RWPE2 (cell line): ENCODE measurements around the gene SOX6.
"Not testable (repeated sequence)": the region's sequence is repeated elsewhere in the genome, so short reads cannot be mapped to it uniquely, and the experiment has no call there.

Source experiments
- ATAC-seq: fragments of 200-7000 bp; cut with Tn5 transposase; 3 replicates; pipeline ENCODE4 v1.9.1; 2021; ENCODE audit warnings: low read depth
- DNase-seq: peaks from one replicate; pipeline ENCODE4 v3.0.0-alpha.2; 2020; ENCODE audit warnings: low spot score
- H3K27ac ChIP-seq: fragments of 450-650 bp; 2 replicates; pipeline ENCODE4 v1.5.1; 2017; ENCODE audit warnings: mild to moderate bottlenecking; ENCODE audit not compliant: poor library complexity, severe bottlenecking
- H3K27me3 ChIP-seq: fragments of 250-450 bp; sonication (Bioruptor Pico); 2 replicates; pipeline ENCODE4 v1.5.1; 2021; ENCODE audit warnings: mild to moderate bottlenecking, moderate library complexity; ENCODE audit not compliant: insufficient read depth, poor library complexity, severe bottlenecking
- H3K36me3 ChIP-seq: fragments of 250-450 bp; sonication (Bioruptor Pico); 2 replicates; pipeline ENCODE4 v1.5.1; 2020; ENCODE audit warnings: low read depth, mild to moderate bottlenecking, moderate library complexity
- H3K4me1 ChIP-seq: fragments of 250-450 bp; sonication (Bioruptor Pico); 2 replicates; pipeline ENCODE4 v1.5.1; 2021; ENCODE audit warnings: mild to moderate bottlenecking, moderate library complexity; ENCODE audit not compliant: insufficient read depth, poor library complexity, severe bottlenecking
- H3K4me3 ChIP-seq: fragments of 250-450 bp; sonication (Bioruptor Pico); 2 replicates; pipeline ENCODE4 v1.5.1; 2021; ENCODE audit warnings: mild to moderate bottlenecking, moderate library complexity; ENCODE audit not compliant: severe bottlenecking
- H3K9me3 ChIP-seq: fragments of 250-450 bp; sonication (Bioruptor Pico); 2 replicates; pipeline ENCODE4 v1.5.1; 2021; ENCODE audit warnings: mild to moderate bottlenecking, moderate library complexity; ENCODE audit not compliant: severe bottlenecking
- TF ChIP-seq, protein P1 (sequence below): fragments of 450-650 bp; IDR thresholded peaks from one replicate; pipeline ENCODE4 v1.5.1; 2017; ENCODE audit warnings: mild to moderate bottlenecking, moderate library complexity; ENCODE audit not compliant: poor library complexity, severe bottlenecking

Gene SOX6

DNA sequence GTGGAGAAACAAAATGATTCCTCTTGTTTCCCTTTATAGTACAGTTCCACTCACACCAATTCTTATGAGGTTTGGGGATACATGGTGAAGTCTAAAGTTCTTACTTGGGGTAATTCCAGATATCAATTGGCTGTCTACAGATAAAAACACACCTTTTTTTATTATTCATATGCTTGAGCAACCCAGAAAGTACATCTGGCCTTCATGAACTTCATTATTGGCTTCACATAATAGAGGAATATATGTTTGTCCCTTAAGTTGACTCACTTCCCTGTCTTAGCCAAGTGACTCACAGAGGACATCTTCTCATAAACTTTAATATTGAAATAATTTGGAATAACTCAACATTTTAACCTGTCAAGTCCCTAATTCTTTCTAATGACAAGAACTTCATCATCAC is 36.3 kb upstream of the SOX6 start:
- ATAC-seq: no peak

DNA sequence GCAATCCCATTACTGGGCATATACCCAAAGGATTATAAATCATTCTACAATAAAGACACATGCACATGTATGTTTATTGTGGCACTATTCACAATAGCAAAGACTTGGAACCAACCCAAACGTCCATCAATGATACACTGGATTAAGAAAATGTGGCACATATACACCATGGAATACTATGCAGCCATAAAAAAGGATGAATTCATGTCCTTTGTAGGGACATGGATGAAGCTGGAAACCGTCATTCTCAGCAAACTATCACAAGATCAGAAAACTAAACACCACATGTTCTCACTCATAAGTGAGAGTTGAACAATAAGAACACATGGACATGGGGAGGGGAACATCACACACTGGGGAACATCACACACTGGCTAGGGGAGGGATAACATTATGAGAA is 34.5 kb upstream of the SOX6 start:
- not testable (repeated sequence) for H3K27ac ChIP-seq, H3K36me3 ChIP-seq, H3K27me3 ChIP-seq, DNase-seq, H3K4me1 ChIP-seq, H3K4me3 ChIP-seq, ATAC-seq, H3K9me3 ChIP-seq

More for the DNA sequence above, 36.3 kb upstream of the SOX6 start:
- Histone ChIP-seq H3K27me3 (no peaks in the 10 kb centered on the region), H3K4me3 (no peak overlapping the region), H3K4me1 (no peaks in the 10 kb centered on the region), H3K36me3 (no peaks in the 10 kb centered on the region), H3K9me3 (no peaks in the 10 kb centered on the region), H3K27ac (no peak overlapping the region)
- TF ChIP-seq, protein P1, sequence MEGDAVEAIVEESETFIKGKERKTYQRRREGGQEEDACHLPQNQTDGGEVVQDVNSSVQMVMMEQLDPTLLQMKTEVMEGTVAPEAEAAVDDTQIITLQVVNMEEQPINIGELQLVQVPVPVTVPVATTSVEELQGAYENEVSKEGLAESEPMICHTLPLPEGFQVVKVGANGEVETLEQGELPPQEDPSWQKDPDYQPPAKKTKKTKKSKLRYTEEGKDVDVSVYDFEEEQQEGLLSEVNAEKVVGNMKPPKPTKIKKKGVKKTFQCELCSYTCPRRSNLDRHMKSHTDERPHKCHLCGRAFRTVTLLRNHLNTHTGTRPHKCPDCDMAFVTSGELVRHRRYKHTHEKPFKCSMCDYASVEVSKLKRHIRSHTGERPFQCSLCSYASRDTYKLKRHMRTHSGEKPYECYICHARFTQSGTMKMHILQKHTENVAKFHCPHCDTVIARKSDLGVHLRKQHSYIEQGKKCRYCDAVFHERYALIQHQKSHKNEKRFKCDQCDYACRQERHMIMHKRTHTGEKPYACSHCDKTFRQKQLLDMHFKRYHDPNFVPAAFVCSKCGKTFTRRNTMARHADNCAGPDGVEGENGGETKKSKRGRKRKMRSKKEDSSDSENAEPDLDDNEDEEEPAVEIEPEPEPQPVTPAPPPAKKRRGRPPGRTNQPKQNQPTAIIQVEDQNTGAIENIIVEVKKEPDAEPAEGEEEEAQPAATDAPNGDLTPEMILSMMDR: no peak
- DNase-seq: no peak

DNA sequence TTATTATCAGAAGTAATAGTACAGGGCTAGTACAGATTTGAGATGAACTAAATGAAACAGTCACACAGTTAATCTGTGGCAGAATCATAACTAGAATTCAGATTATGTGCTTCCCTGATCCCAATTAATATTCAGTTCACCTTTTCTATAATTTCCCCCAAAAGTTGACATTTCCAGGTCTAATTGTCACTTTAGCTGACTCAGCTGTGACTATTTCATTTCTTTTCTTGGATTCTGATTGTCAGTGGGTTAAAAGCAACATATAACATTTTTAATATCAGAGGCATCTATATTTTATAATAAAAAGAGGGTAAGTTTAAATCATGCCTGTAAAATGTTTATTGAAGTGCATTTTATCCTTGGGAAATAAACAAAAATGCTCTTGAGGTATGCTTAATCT is 28.8 kb upstream of the SOX6 start:
- Histone ChIP-seq H3K36me3 (no peaks in the 10 kb centered on the region), H3K27me3 (no peaks in the 10 kb centered on the region), H3K4me1 (no peaks in the 10 kb centered on the region), H3K4me3 (no peak overlapping the region), H3K9me3 (no peaks in the 10 kb centered on the region), H3K27ac (no peak overlapping the region)
- no peak for DNase-seq
- no peak for ATAC-seq
- TF ChIP-seq, protein P1: no peak

DNA sequence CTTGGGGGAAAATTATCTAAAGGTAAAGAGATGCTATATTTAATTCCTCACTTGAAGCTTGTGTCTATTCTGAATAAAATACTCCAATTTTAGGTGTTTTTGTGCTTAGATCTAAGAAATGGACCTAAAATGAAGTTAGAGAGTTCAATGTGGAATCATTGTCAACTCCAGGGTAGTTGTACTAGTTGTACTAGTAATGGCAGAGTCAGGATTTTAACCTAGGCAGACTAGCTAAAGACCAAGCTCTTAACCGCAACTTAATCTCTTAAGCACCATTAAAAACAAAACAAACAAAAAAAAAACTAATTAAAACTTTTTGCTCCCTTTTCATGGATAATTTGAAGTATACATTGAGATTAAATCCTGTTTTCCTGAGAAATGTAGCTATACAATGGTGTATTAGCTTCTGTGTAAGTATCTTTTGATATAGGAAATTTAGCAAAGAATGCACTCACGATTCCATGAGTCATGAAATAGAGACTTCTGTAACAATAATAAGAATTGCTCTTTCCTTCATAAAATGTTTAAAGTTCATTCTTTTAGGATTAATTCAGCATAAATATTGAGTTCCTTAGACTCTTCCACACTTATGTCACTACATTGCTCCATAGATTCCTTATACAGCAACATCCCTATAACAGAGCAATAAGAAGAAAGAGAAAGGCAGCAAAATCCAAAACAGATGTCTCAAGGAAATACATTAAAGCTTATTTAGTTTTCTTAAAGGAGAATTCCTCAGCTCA is 26.5 kb upstream of the SOX6 start:
- no peak for ATAC-seq
- no peaks in the 10 kb centered on the region for H3K36me3 ChIP-seq
- no peak for DNase-seq
- TF ChIP-seq, protein P1: no peak
- H3K27me3 ChIP-seq: no peaks in the 10 kb centered on the region
- no peak overlapping the region for H3K4me3 ChIP-seq
- no peak overlapping the region for H3K27ac ChIP-seq
- H3K4me1 ChIP-seq: no peaks in the 10 kb centered on the region
- H3K9me3 ChIP-seq: no peaks in the 10 kb centered on the region

DNA sequence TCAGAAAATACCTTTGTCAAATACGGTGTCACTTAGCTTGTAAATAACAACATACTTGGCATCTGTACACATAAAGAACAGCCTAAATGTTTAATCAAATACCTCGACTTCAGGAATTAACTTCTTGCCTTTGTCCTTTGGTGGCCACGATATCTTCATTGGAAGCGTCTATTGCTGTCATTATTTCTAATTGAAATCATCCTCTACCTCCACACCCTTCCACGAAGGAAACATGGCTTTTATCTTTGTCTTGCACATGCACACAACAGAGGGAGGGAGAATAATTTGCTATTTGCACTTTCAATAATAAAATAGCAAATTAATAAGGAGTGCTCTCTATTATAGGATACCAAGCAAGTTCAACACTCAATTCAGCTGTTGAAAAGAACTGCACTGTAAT is 25.8 kb upstream of the SOX6 start:
- Histone ChIP-seq H3K27ac (no peak overlapping the region), H3K27me3 (no peaks in the 10 kb centered on the region), H3K4me1 (no peaks in the 10 kb centered on the region), H3K9me3 (no peaks in the 10 kb centered on the region), H3K4me3 (no peak overlapping the region), H3K36me3 (no peaks in the 10 kb centered on the region)
- TF ChIP-seq, protein P1: no peak
- ATAC-seq (no peak), DNase-seq (no peak)
